Measurements from ENCODE around the gene CLEC16A. TPM values are rescaled to one million over a fixed set of nuclear protein-coding genes. Genes with fewer than 3 reads are reported as not detected.

CLEC16A gene
- polyA plus RNA-seq, 10 donors: 11.4 to 15.2 (median 12.9) TPM

- no peak for DNase-seq
Observed at GRCh38 chr16:11080327-11080967, 136.1 kb downstream of the CLEC16A start.

GRCh38 chr16:11080999-11081630, 136.8 kb downstream of the CLEC16A start:
- DNase-seq: no peak

GRCh38 chr16:11082108-11082859, 137.9 kb downstream of the CLEC16A start:
- DNase-seq: no peak

GRCh38 chr16:11082860-11083388, 138.6 kb downstream of the CLEC16A start:
- DNase-seq: no peak

- DNase-seq: peak in 1 of 3 donors; percentile 56
Observed at GRCh38 chr16:11084484-11084875, 140.1 kb downstream of the CLEC16A start.

- DNase-seq: no peak
Observed at GRCh38 chr16:11084876-11085485, 140.6 kb downstream of the CLEC16A start.

- no peak for DNase-seq
Observed at GRCh38 chr16:11085916-11086315, 141.6 kb downstream of the CLEC16A start.

- no peak for DNase-seq
Observed at GRCh38 chr16:11087691-11088073, 143.3 kb downstream of the CLEC16A start.

- DNase-seq: no peak
Observed at GRCh38 chr16:11088074-11088730, 143.8 kb downstream of the CLEC16A start.

- DNase-seq: no peak
Observed at GRCh38 chr16:11088831-11089230, 144.5 kb downstream of the CLEC16A start.

- peak in 1 of 3 donors; percentile 41 for DNase-seq
Observed at GRCh38 chr16:11089504-11090124, 145.2 kb downstream of the CLEC16A start.

GRCh38 chr16:11090232-11090631, 145.9 kb downstream of the CLEC16A start:
- peak in 1 of 3 donors; percentile 50 for DNase-seq

GRCh38 chr16:11091021-11091785, 146.8 kb downstream of the CLEC16A start:
- no peak for DNase-seq

- DNase-seq: no peak
Observed at GRCh38 chr16:11092788-11093571, 148.6 kb downstream of the CLEC16A start.

GRCh38 chr16:11093572-11094074, 149.3 kb downstream of the CLEC16A start:
- no peak for DNase-seq

- DNase-seq: peak in 1 of 3 donors; percentile 56
Observed at GRCh38 chr16:11094075-11094856, 149.9 kb downstream of the CLEC16A start.

GRCh38 chr16:11094857-11095565, 150.6 kb downstream of the CLEC16A start:
- DNase-seq: no peak

GRCh38 chr16:11095935-11096334, 151.6 kb downstream of the CLEC16A start:
- DNase-seq: no peak
